ENCODE measurements around the gene GUCA1A.
A peak's percentile ranks its signal among the peaks of the same experiment; 100 is the strongest.

GUCA1A gene

GRCh38 chr6:42140032-42140431 lies 33.1 kb upstream of the GUCA1A start:
- ATAC-seq = peak; percentile 18; the same call in 2 of the 3 replicates

GRCh38 chr6:42140756-42141602 lies 32.2 kb upstream of the GUCA1A start:
- TF ChIP-seq ZFP30 (CRISPR knock-in tag; IDR thresholded peaks at IDR 0.05) (no peak), ZNF70 (CRISPR knock-in tag; IDR thresholded peaks at IDR 0.05) (0 out of 2 replicates have a peak, but pooled peaks have one; percentile 18), TCF4 (CRISPR knock-in tag; IDR thresholded peaks at IDR 0.05; ENCODE audit: borderline replicate concordance) (0 out of 2 replicates have a peak, but pooled peaks have one; percentile 15), CREB5 (CRISPR knock-in tag; IDR thresholded peaks at IDR 0.05; ENCODE audit: low read depth) (no peak)
- ATAC-seq = no peak; the same call in 2 of the 3 replicates

More at GRCh38 chr6:42140032-42140431, 33.1 kb upstream of the GUCA1A start:
- TF ChIP-seq OSR1 (CRISPR knock-in tag; IDR thresholded peaks at IDR 0.05) = no peak
- no peak for TF ChIP-seq ZNF70 (CRISPR knock-in tag; IDR thresholded peaks at IDR 0.05)
- no peak for TF ChIP-seq ZNF8 (CRISPR knock-in tag; IDR thresholded peaks at IDR 0.05)
- no peak for TF ChIP-seq CREB5 (CRISPR knock-in tag; IDR thresholded peaks at IDR 0.05; ENCODE audit: low read depth)
- TF ChIP-seq TOX (CRISPR knock-in tag; IDR thresholded peaks at IDR 0.05; ENCODE audit: borderline replicate concordance) = no peak
- no peak for TF ChIP-seq SNAI2 (CRISPR knock-in tag; IDR thresholded peaks at IDR 0.05)
- no peak for TF ChIP-seq POU6F1 (CRISPR knock-in tag; IDR thresholded peaks at IDR 0.05; ENCODE audit: borderline replicate concordance, low read depth)
- TF ChIP-seq TSHZ2 (CRISPR knock-in tag; IDR thresholded peaks at IDR 0.05) = no peak
- TF ChIP-seq CSDC2 (CRISPR knock-in tag; IDR thresholded peaks at IDR 0.05) = no peak

GRCh38 chr6:42141603-42142117 lies 31.5 kb upstream of the GUCA1A start:
- ATAC-seq = no peak

GRCh38 chr6:42142118-42142835 lies 30.9 kb upstream of the GUCA1A start, which contains the start of gene C6orf132:
TSS of gene C6orf132 (minus strand) at chr6:42142620. CDS start at chr6:42142444, 176 bp downstream.
- ATAC-seq = no peak
- no peak for TF ChIP-seq ZFP30 (CRISPR knock-in tag; IDR thresholded peaks at IDR 0.05)
- no peak for TF ChIP-seq ISL1 (CRISPR knock-in tag; IDR thresholded peaks at IDR 0.05)
- no peak for TF ChIP-seq TCF4 (CRISPR knock-in tag; IDR thresholded peaks at IDR 0.05; ENCODE audit: borderline replicate concordance)
- no peak for TF ChIP-seq BACH2 (CRISPR knock-in tag; IDR thresholded peaks at IDR 0.05; ENCODE audit: borderline replicate concordance)
- TF ChIP-seq CSRNP3 (CRISPR knock-in tag; IDR thresholded peaks at IDR 0.05) = no peak
- no peak for TF ChIP-seq CSDC2 (CRISPR knock-in tag; IDR thresholded peaks at IDR 0.05)
- no peak for TF ChIP-seq ZNF565 (CRISPR knock-in tag; conservative IDR thresholded peaks at IDR 0.05; ENCODE audit: low read depth)
- TF ChIP-seq POU6F1 (CRISPR knock-in tag; IDR thresholded peaks at IDR 0.05; ENCODE audit: borderline replicate concordance, low read depth) = no peak
- TF ChIP-seq ZC3H10 (CRISPR knock-in tag; IDR thresholded peaks at IDR 0.05) = no peak
- no peak for TF ChIP-seq PPARA (CRISPR knock-in tag; IDR thresholded peaks at IDR 0.05; ENCODE audit: borderline replicate concordance)
- no peak for TF ChIP-seq TOX (CRISPR knock-in tag; IDR thresholded peaks at IDR 0.05; ENCODE audit: borderline replicate concordance)
- TF ChIP-seq RARB (CRISPR knock-in tag; IDR thresholded peaks at IDR 0.05) = no peak
- no peak for TF ChIP-seq ZFP3 (CRISPR knock-in tag; IDR thresholded peaks at IDR 0.05)
- TF ChIP-seq ARNTL (CRISPR knock-in tag; IDR thresholded peaks at IDR 0.05; ENCODE audit: borderline replicate concordance, low read depth) = no peak
- TF ChIP-seq GLIS3 (CRISPR knock-in tag; IDR thresholded peaks at IDR 0.05) = no peak
- no peak for TF ChIP-seq ZNF8 (CRISPR knock-in tag; IDR thresholded peaks at IDR 0.05)
- no peak for TF ChIP-seq SNAI2 (CRISPR knock-in tag; IDR thresholded peaks at IDR 0.05)

More at GRCh38 chr6:42141603-42142117, 31.5 kb upstream of the GUCA1A start:
- no peak for TF ChIP-seq ZNF70 (CRISPR knock-in tag; IDR thresholded peaks at IDR 0.05)
- no peak for TF ChIP-seq GLIS3 (CRISPR knock-in tag; IDR thresholded peaks at IDR 0.05)
- TF ChIP-seq ARNTL (CRISPR knock-in tag; IDR thresholded peaks at IDR 0.05; ENCODE audit: borderline replicate concordance, low read depth) = no peak
- TF ChIP-seq ZFP30 (CRISPR knock-in tag; IDR thresholded peaks at IDR 0.05) = no peak
- no peak for TF ChIP-seq RARB (CRISPR knock-in tag; IDR thresholded peaks at IDR 0.05)

All from SK-N-SH treated with all-trans-retinoic acid at 6 μM for 48 hours (cell line).